ENCODE data around the gene SLC38A7. TPM values are rescaled to one million over a fixed set of nuclear protein-coding genes. Genes with fewer than 3 reads are reported as not detected.

The SLC38A7 gene
- total and polyA plus RNA-seq, 2 donors (not counting 3 experiments of a cell fraction or from before 2014, with no cell fraction given): 33.2 to 44.4 TPM

DNA sequence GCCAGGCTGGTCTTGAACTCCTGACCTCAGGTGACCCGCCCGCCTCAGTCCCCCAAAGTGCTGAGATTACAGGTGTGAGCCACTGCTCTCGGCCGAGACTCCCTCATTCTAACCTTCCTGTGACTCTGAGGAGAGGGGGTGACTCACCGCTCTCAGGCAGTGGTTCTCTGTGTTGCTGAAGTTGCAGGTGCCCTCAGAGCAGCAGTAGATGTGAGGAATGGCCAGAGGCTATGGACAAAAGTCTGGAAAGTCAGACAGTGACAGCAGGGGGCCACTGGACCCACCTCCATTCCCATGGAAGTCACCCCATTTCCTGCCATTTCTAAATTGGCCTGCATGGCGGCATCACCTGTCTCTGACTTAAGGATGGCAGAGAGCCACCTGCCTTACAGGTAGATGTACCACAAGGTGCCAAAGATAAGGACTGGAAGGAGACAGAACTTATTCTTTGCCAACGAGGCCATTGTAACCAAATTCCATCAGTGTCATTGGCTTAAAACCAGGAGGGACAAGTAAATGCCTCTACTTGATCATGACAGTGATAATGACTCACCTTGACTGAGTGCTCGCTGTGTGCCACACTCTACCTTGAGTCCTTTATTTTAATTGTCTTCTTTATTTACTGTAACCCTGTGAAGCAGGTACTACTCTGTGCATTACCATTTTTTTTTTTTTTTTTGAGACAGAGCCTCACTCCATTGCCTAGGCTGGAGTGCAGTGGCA, 39.6 kb downstream of the SLC38A7 start:
- Histone ChIP-seq H3K36me3 (ENCODE audit: control insufficient read depth in 2 of 2, extremely low read depth in 1 of 2, insufficient read depth in 2 of 2, low read length in 2 of 2) (no peaks in the 10 kb centered on the region), H2AFZ (ENCODE audit: low read depth, low read length) (no peak overlapping the region), H3K27me3 (ENCODE audit: control insufficient read depth in 2 of 2, insufficient read depth in 2 of 2, low read length in 2 of 2) (peaks cover 0 to 3% of the 10 kb centered on the region in 2 experiments), H3K9ac (replicated peaks; ENCODE audit: extremely low read depth, insufficient read depth, low read length) (no peak overlapping the region), H3K79me2 (ENCODE audit: control insufficient read depth, insufficient read depth, low read length) (no peaks in the 10 kb centered on the region), H3K4me1 (ENCODE audit: control insufficient read depth, extremely low read depth, insufficient read depth, low read length) (no peaks in the 10 kb centered on the region), H4K20me1 (replicated peaks; ENCODE audit: control insufficient read depth, extremely low read depth, insufficient read depth, low read length) (no peaks in the 10 kb centered on the region), H3K4me2 (ENCODE audit: insufficient read depth, low read length) (no peak overlapping the region), H3K4me3 (replicated peaks in 1 of 3; ENCODE audit: insufficient read depth in 1 of 3, low read depth in 1 of 3, low read length in 3 of 3) (no peak overlapping the region), H3K9me3 (replicated peaks; ENCODE audit: control insufficient read depth, insufficient read depth, low read length) (no peaks in the 10 kb centered on the region), H3K27ac (ENCODE audit: insufficient read depth, low read depth, low read length) (no peak overlapping the region), H3K9me1 (replicated peaks; ENCODE audit: control insufficient read depth, extremely low read depth, insufficient read depth, low read length) (no peaks in the 10 kb centered on the region)
- BruUV-seq (replicated peaks): no TSS peak
- dilution Hi-C loops (cut with MboI; ENCODE audit: extremely low pct_ligation_motif_present, low sequenced_read_pairs): no loop called here
- intact Hi-C loops (cut with micrococcal nuclease): no loop called here
- POLR2A ChIA-PET: no interaction called here
- CTCF ChIA-PET: interaction anchor here (1.0 to 1.1 kb wide), 2 partner anchors 16 to 111 kb away, joined by 3 to 4 read pairs; no protein-coding TSS in a partner anchor
- TF ChIP-seq GATA2 (IDR thresholded peaks at IDR 0.05; ENCODE audit: insufficient read depth, insufficient read length, low read depth, low read length) (no peak), POLR2A (IDR thresholded peaks at IDR 0.05; ENCODE audit: low read depth, low read length) (no peak), FOS (IDR thresholded peaks at IDR 0.05; ENCODE audit: borderline replicate concordance, insufficient read depth, low read length) (no peak), MYC (IDR thresholded peaks at IDR 0.05; ENCODE audit: low read depth, low read length) (no peak)
- TF ChIP-seq, protein P1, sequence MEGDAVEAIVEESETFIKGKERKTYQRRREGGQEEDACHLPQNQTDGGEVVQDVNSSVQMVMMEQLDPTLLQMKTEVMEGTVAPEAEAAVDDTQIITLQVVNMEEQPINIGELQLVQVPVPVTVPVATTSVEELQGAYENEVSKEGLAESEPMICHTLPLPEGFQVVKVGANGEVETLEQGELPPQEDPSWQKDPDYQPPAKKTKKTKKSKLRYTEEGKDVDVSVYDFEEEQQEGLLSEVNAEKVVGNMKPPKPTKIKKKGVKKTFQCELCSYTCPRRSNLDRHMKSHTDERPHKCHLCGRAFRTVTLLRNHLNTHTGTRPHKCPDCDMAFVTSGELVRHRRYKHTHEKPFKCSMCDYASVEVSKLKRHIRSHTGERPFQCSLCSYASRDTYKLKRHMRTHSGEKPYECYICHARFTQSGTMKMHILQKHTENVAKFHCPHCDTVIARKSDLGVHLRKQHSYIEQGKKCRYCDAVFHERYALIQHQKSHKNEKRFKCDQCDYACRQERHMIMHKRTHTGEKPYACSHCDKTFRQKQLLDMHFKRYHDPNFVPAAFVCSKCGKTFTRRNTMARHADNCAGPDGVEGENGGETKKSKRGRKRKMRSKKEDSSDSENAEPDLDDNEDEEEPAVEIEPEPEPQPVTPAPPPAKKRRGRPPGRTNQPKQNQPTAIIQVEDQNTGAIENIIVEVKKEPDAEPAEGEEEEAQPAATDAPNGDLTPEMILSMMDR (IDR thresholded peaks at IDR 0.05; ENCODE audit: extremely low read depth in 1 of 2, insufficient read depth in 1 of 2, low read depth in 1 of 2, low read length in 2 of 2): no peak
- DNase-seq (ENCODE audit: low read depth, low spot score) (no peak), FAIRE-seq (no peak)

DNA sequence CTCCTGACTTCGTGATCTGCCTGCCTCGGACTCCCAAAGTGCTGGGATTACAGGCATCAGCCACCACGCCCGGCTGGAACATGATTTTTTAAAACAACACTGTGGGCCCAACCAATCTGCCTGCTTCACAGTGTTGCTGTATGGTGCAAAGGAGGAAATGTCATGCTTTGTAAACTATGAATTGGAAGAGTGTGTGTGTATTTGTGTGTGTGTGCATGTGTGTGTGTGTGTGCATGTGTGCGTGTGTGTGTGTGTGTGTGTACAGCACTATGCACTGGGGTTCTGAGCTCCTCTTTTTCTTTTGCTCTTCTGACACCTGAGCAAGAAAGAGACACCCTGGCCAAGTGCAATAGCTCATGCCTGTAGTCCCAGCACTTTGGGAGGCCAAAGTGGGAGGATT, 40.5 kb downstream of the SLC38A7 start:
- Histone ChIP-seq H3K27me3 (ENCODE audit: control insufficient read depth in 2 of 2, insufficient read depth in 2 of 2, low read length in 2 of 2) (peaks cover 0 to 3% of the 10 kb centered on the region in 2 experiments), H3K27ac (ENCODE audit: insufficient read depth, low read depth, low read length) (no peak overlapping the region), H3K4me3 (replicated peaks in 1 of 3; ENCODE audit: insufficient read depth in 1 of 3, low read depth in 1 of 3, low read length in 3 of 3) (no peak overlapping the region), H3K9me1 (replicated peaks; ENCODE audit: control insufficient read depth, extremely low read depth, insufficient read depth, low read length) (no peaks in the 10 kb centered on the region), H3K9ac (replicated peaks; ENCODE audit: extremely low read depth, insufficient read depth, low read length) (no peak overlapping the region), H4K20me1 (replicated peaks; ENCODE audit: control insufficient read depth, extremely low read depth, insufficient read depth, low read length) (no peaks in the 10 kb centered on the region), H2AFZ (ENCODE audit: low read depth, low read length) (no peak overlapping the region), H3K4me1 (ENCODE audit: control insufficient read depth, extremely low read depth, insufficient read depth, low read length) (no peaks in the 10 kb centered on the region), H3K36me3 (ENCODE audit: control insufficient read depth in 2 of 2, extremely low read depth in 1 of 2, insufficient read depth in 2 of 2, low read length in 2 of 2) (no peaks in the 10 kb centered on the region), H3K4me2 (ENCODE audit: insufficient read depth, low read length) (no peak overlapping the region), H3K9me3 (replicated peaks; ENCODE audit: control insufficient read depth, insufficient read depth, low read length) (no peaks in the 10 kb centered on the region), H3K79me2 (ENCODE audit: control insufficient read depth, insufficient read depth, low read length) (no peaks in the 10 kb centered on the region)
- CTCF ChIA-PET: interaction anchor here (1.0 to 1.1 kb wide), 2 partner anchors 17 to 112 kb away, joined by 3 to 4 read pairs; no protein-coding TSS in a partner anchor
- dilution Hi-C loops (cut with MboI; ENCODE audit: extremely low pct_ligation_motif_present, low sequenced_read_pairs): no loop called here
- DNase-seq (ENCODE audit: low read depth, low spot score): no peak
- FAIRE-seq: no peak
- TF ChIP-seq POLR2A (IDR thresholded peaks at IDR 0.05; ENCODE audit: low read depth, low read length): no peak
- TF ChIP-seq, protein P1 (IDR thresholded peaks at IDR 0.05; ENCODE audit: extremely low read depth in 1 of 2, insufficient read depth in 1 of 2, low read depth in 1 of 2, low read length in 2 of 2): no peak
- POLR2A ChIA-PET: no interaction called here
- no TSS peak for BruUV-seq (replicated peaks)
- intact Hi-C loops (cut with micrococcal nuclease): no loop called here

All from endothelial cell of umbilical vein (primary cell).